ENCODE data around the gene TEKT1. TPM values are rescaled to one million over a fixed set of nuclear protein-coding genes. Genes with fewer than 3 reads are reported as not detected.

The TEKT1 gene
- total RNA-seq, 1 experiment from 2014 or later, result not detected

DNA sequence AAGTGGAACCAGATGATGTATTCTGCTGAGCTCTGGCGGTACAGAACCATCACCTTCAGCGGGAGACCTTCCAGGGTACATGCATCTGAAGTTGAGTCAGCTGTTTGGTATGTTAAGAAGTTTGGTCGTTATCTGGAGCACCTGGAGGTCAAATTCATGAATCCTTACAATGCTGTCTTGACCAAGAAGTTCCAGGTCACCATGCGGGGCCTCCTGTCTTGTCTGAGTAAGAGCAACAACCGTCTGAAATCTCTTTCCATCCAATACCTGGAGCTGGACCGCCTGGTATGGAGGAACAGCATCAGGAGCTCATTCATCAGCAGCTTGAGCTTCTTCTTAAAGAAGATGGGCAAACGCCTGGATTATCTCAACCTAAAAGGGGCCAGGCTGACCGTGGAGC is 51.5 kb downstream of the TEKT1 start:
- POLR2A ChIA-PET, result no interaction called here
- intact Hi-C loops (cut with micrococcal nuclease), result no loop called here
- BruUV-seq (replicated peaks), result no TSS peak

GRCh38 chr17:6779411-6779810 is 52.1 kb downstream of the TEKT1 start:
- Histone ChIP-seq H3K27ac (ENCODE audit: low read depth, low read length) (no peak overlapping the region), H3K4me1 (ENCODE audit: control insufficient read depth in 1 of 2, insufficient read depth in 2 of 2, low read length in 2 of 2) (no peaks in the 10 kb centered on the region), H2AFZ (ENCODE audit: low read depth, low read length, poor library complexity, severe bottlenecking) (no peak overlapping the region), H3K9me2 (ENCODE audit: insufficient read depth) (no peaks in the 10 kb centered on the region), H3K79me2 (ENCODE audit: insufficient read depth, low read length) (no peaks in the 10 kb centered on the region), H4K20me1 (ENCODE audit: insufficient read depth) (no peaks in the 10 kb centered on the region), H3K9me3 (ENCODE audit: control insufficient read depth in 1 of 2, insufficient read depth in 1 of 2, low read depth in 1 of 2, low read length in 2 of 2) (no peaks in the 10 kb centered on the region; a peak in 1 of 4 replicates), H3K9ac (ENCODE audit: low read length) (no peak overlapping the region), H3K27me3 (ENCODE audit: insufficient read depth, low read length) (peaks cover 24% of the 10 kb centered on the region; the same call in 1 of the 2 replicates), H3K4me2 (ENCODE audit: low read length) (no peak overlapping the region), H3K4me3 (replicated peaks in 1 of 2; ENCODE audit: low read depth in 1 of 2, low read length in 2 of 2) (no peak overlapping the region), H3K36me3 (ENCODE audit: control insufficient read depth in 1 of 2, insufficient read depth in 2 of 2, low read length in 2 of 2) (no peaks in the 10 kb centered on the region)
- no peak for ATAC-seq
- CTCF ChIA-PET, result no interaction called here
- BruUV-seq (replicated peaks), result no TSS peak
- DNase-seq (ENCODE audit: low read depth, low spot score), result no peak
- POLR2A ChIA-PET, result interaction anchor here (0.5 kb wide), 1 partner anchor 1529 kb away, joined by 3 read pairs; no protein-coding TSS in a partner anchor
- RAD21 ChIA-PET (ENCODE audit: low non-redundant PET in 1 of 2, low total read pairs in 2 of 2, uncharacterized antibody in 2 of 2, unreplicated experiment in 2 of 2), result no interaction called here
- intact Hi-C loops (cut with micrococcal nuclease), result no loop called here
- TF ChIP-seq ZFX (IDR thresholded peaks at IDR 0.05) (no peak), SRF (IDR thresholded peaks at IDR 0.05; ENCODE audit: low read depth) (no peak), SIN3A (IDR thresholded peaks at IDR 0.05; ENCODE audit: low read depth) (no peak), EZH2 (IDR thresholded peaks at IDR 0.05) (no peak), POLR2A (IDR thresholded peaks at IDR 0.05; ENCODE audit: borderline replicate concordance, extremely low read depth, insufficient read depth, insufficient read length) (no peak), CBX3 (IDR thresholded peaks at IDR 0.05; ENCODE audit: low read depth) (no peak), FOSL1 (IDR thresholded peaks at IDR 0.05; ENCODE audit: low read depth) (no peak), SP1 (IDR thresholded peaks at IDR 0.05; ENCODE audit: low read depth) (no peak), EGR1 (IDR thresholded peaks at IDR 0.05; ENCODE audit: low read depth) (no peak), EZH2phosphoT487 (IDR thresholded peaks at IDR 0.05; ENCODE audit: borderline replicate concordance) (no peak)
- TF ChIP-seq, protein P1, sequence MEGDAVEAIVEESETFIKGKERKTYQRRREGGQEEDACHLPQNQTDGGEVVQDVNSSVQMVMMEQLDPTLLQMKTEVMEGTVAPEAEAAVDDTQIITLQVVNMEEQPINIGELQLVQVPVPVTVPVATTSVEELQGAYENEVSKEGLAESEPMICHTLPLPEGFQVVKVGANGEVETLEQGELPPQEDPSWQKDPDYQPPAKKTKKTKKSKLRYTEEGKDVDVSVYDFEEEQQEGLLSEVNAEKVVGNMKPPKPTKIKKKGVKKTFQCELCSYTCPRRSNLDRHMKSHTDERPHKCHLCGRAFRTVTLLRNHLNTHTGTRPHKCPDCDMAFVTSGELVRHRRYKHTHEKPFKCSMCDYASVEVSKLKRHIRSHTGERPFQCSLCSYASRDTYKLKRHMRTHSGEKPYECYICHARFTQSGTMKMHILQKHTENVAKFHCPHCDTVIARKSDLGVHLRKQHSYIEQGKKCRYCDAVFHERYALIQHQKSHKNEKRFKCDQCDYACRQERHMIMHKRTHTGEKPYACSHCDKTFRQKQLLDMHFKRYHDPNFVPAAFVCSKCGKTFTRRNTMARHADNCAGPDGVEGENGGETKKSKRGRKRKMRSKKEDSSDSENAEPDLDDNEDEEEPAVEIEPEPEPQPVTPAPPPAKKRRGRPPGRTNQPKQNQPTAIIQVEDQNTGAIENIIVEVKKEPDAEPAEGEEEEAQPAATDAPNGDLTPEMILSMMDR (IDR thresholded peaks at IDR 0.05 in 2 of 3, conservative IDR thresholded peaks at IDR 0.05 in 1 of 3; ENCODE audit: borderline replicate concordance in 1 of 3, insufficient read depth in 1 of 3, low read depth in 2 of 3, low read length in 2 of 3), result no peak
- TF ChIP-seq, protein P2, sequence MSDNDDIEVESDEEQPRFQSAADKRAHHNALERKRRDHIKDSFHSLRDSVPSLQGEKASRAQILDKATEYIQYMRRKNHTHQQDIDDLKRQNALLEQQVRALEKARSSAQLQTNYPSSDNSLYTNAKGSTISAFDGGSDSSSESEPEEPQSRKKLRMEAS (IDR thresholded peaks at IDR 0.05), result no peak
- TF ChIP-seq, protein P3, sequence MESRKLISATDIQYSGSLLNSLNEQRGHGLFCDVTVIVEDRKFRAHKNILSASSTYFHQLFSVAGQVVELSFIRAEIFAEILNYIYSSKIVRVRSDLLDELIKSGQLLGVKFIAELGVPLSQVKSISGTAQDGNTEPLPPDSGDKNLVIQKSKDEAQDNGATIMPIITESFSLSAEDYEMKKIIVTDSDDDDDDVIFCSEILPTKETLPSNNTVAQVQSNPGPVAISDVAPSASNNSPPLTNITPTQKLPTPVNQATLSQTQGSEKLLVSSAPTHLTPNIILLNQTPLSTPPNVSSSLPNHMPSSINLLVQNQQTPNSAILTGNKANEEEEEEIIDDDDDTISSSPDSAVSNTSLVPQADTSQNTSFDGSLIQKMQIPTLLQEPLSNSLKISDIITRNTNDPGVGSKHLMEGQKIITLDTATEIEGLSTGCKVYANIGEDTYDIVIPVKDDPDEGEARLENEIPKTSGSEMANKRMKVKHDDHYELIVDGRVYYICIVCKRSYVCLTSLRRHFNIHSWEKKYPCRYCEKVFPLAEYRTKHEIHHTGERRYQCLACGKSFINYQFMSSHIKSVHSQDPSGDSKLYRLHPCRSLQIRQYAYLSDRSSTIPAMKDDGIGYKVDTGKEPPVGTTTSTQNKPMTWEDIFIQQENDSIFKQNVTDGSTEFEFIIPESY (IDR thresholded peaks at IDR 0.05; ENCODE audit: extremely low read depth, insufficient replicate concordance, low read length), result no peak

More for the DNA sequence above, 51.5 kb downstream of the TEKT1 start:
- ATAC-seq (no peak), DNase-seq (ENCODE audit: low read depth, low spot score) (no peak)
- TF ChIP-seq TCF7L2 (IDR thresholded peaks at IDR 0.05; ENCODE audit: borderline replicate concordance, extremely low read depth, insufficient read depth, insufficient read length) (no peak), EGR1 (IDR thresholded peaks at IDR 0.05; ENCODE audit: low read depth) (no peak), JUND (IDR thresholded peaks at IDR 0.05) (no peak)
- TF ChIP-seq, protein P3 (IDR thresholded peaks at IDR 0.05; ENCODE audit: extremely low read depth, insufficient replicate concordance, low read length), result no peak
- H3K9me3 ChIP-seq (ENCODE audit: control insufficient read depth in 1 of 2, insufficient read depth in 1 of 2, low read depth in 1 of 2, low read length in 2 of 2), result no peaks in the 10 kb centered on the region
- no peaks in the 10 kb centered on the region for H3K36me3 ChIP-seq (ENCODE audit: control insufficient read depth in 1 of 2, insufficient read depth in 2 of 2, low read length in 2 of 2)
- no peak overlapping the region for H3K27ac ChIP-seq (ENCODE audit: low read depth, low read length)
- H3K9me2 ChIP-seq (ENCODE audit: insufficient read depth), result no peaks in the 10 kb centered on the region
- ChIA-PET CTCF (no interaction called here), RAD21 (ENCODE audit: low non-redundant PET in 1 of 2, low total read pairs in 2 of 2, uncharacterized antibody in 2 of 2, unreplicated experiment in 2 of 2) (no interaction called here)
- H3K4me2 ChIP-seq (ENCODE audit: low read length), result no peak overlapping the region
- peaks cover 25% of the 10 kb centered on the region; the same call in 1 of the 2 replicates for H3K27me3 ChIP-seq (ENCODE audit: insufficient read depth, low read length)
- no peak overlapping the region for H2AFZ ChIP-seq (ENCODE audit: low read depth, low read length, poor library complexity, severe bottlenecking)
- H3K4me1 ChIP-seq (ENCODE audit: control insufficient read depth in 1 of 2, insufficient read depth in 2 of 2, low read length in 2 of 2), result no peaks in the 10 kb centered on the region
- no peak overlapping the region for H3K4me3 ChIP-seq (replicated peaks in 1 of 2; ENCODE audit: low read depth in 1 of 2, low read length in 2 of 2)
- H3K9ac ChIP-seq (ENCODE audit: low read length), result no peak overlapping the region
- no peaks in the 10 kb centered on the region for H4K20me1 ChIP-seq (ENCODE audit: insufficient read depth)
- no peaks in the 10 kb centered on the region for H3K79me2 ChIP-seq (ENCODE audit: insufficient read depth, low read length)
